Measurements from ENCODE around the gene APPBP2.
A peak's percentile ranks its signal among the peaks of the same experiment; 100 is the strongest.
"Not testable (repeated sequence)": the region's sequence is repeated elsewhere in the genome, so short reads cannot be mapped to it uniquely, and the experiment has no call there.

APPBP2 gene

GRCh38 chr17:60525685-60526514 is at the start of gene APPBP2:
Gene APPBP2 (minus strand): TSS chr17:60526242. CDS start chr17:60525931, 311 bp downstream.
- DNase-seq, result peak; percentile 88

- DNase-seq, result peak; percentile 89
Measured at GRCh38 chr17:60573236-60574051, 47.4 kb upstream of the APPBP2 start.

- DNase-seq, result no peak
Measured at GRCh38 chr17:60565233-60565632, 39.2 kb upstream of the APPBP2 start.

GRCh38 chr17:60563743-60564142 is 37.7 kb upstream of the APPBP2 start:
- no peak for DNase-seq

- no peak for DNase-seq
Measured at GRCh38 chr17:60562421-60562820, 36.4 kb upstream of the APPBP2 start.

- DNase-seq, result no peak
Measured at GRCh38 chr17:60560860-60561257, 34.8 kb upstream of the APPBP2 start.

GRCh38 chr17:60559995-60560859 is 34.2 kb upstream of the APPBP2 start:
- no peak for DNase-seq

- no peak for DNase-seq
Measured at GRCh38 chr17:60559659-60559994, 33.6 kb upstream of the APPBP2 start.

GRCh38 chr17:60557805-60558204 is 31.8 kb upstream of the APPBP2 start:
- DNase-seq, result no peak

- DNase-seq, result no peak
Measured at GRCh38 chr17:60555786-60556185, 29.7 kb upstream of the APPBP2 start.

GRCh38 chr17:60554377-60554788 is 28.3 kb upstream of the APPBP2 start:
- DNase-seq, result peak; percentile 85

GRCh38 chr17:60552255-60552654 is 26.2 kb upstream of the APPBP2 start:
- not testable (repeated sequence) for DNase-seq

- DNase-seq, result peak; percentile 26
Measured at GRCh38 chr17:60548990-60549389, 22.9 kb upstream of the APPBP2 start.

GRCh38 chr17:60545465-60546191 is 19.6 kb upstream of the APPBP2 start:
- no peak for DNase-seq

GRCh38 chr17:60542071-60542470 is 16.0 kb upstream of the APPBP2 start:
- peak; percentile 56 for DNase-seq

- DNase-seq, result no peak
Measured at GRCh38 chr17:60540460-60540859, 14.4 kb upstream of the APPBP2 start.

- DNase-seq, result no peak
Measured at GRCh38 chr17:60539807-60540206, 13.8 kb upstream of the APPBP2 start.

- no peak for DNase-seq
Measured at GRCh38 chr17:60538726-60539125, 12.7 kb upstream of the APPBP2 start.

- peak; percentile 32 for DNase-seq
Measured at GRCh38 chr17:60535382-60536279, 9.6 kb upstream of the APPBP2 start.

GRCh38 chr17:60534613-60535157 is 8.6 kb upstream of the APPBP2 start:
- DNase-seq, result no peak

GRCh38 chr17:60534010-60534555 is 8.0 kb upstream of the APPBP2 start:
- no peak for DNase-seq
